Measurements from ENCODE around the gene ZNF268. TPM values are rescaled to one million over a fixed set of nuclear protein-coding genes. Genes with fewer than 3 reads are reported as not detected.

ZNF268 gene
- total RNA-seq, 1 experiment from 2014 or later: 23.4 TPM

- no TSS peak for BruUV-seq (replicated peaks)
- CTCF ChIA-PET: interaction anchor here (0.6 kb wide), 1 partner anchor 493 kb away, joined by 4 read pairs; no protein-coding TSS in a partner anchor
- Mint-ChIP-seq H3K9me3 (ENCODE audit: unreplicated experiment) (peaks cover 41% of the 10 kb centered on the region), H3K4me1 (ENCODE audit: insufficient read depth, unreplicated experiment) (no peaks in the 10 kb centered on the region), H3K27me3 (ENCODE audit: insufficient read depth, unreplicated experiment) (no peaks in the 10 kb centered on the region), H3K36me3 (ENCODE audit: insufficient read depth, unreplicated experiment) (peaks cover 12% of the 10 kb centered on the region), H3K27ac (ENCODE audit: low read depth, unreplicated experiment) (no peak overlapping the region), H3K4me3 (ENCODE audit: unreplicated experiment) (no peak overlapping the region)
- TF ChIP-seq CTCF (IDR thresholded peaks at IDR 0.05; ENCODE audit: unreplicated experiment): no peak
- POLR2A ChIA-PET: interaction anchor here (0.6 kb wide), 1 partner anchor 8 kb away, joined by 3 read pairs; no protein-coding TSS in a partner anchor
- intact Hi-C loops (cut with micrococcal nuclease): no loop called here
- no peak for DNase-seq (ENCODE audit: unreplicated experiment)
Observed at GRCh38 chr12:133225527-133225926, 44.2 kb downstream of the ZNF268 start.

- no peak for DNase-seq (ENCODE audit: unreplicated experiment)
- H3K4me3 Mint-ChIP-seq (ENCODE audit: unreplicated experiment): no peak overlapping the region
- no peak overlapping the region for H3K27ac Mint-ChIP-seq (ENCODE audit: low read depth, unreplicated experiment)
- no TSS peak for BruUV-seq (replicated peaks)
- TF ChIP-seq CTCF (IDR thresholded peaks at IDR 0.05; ENCODE audit: unreplicated experiment): no peak
- H3K9me3 Mint-ChIP-seq (ENCODE audit: unreplicated experiment): peaks cover 43% of the 10 kb centered on the region
- intact Hi-C loops (cut with micrococcal nuclease): no loop called here
- H3K36me3 Mint-ChIP-seq (ENCODE audit: insufficient read depth, unreplicated experiment): peaks cover 12% of the 10 kb centered on the region
- no peaks in the 10 kb centered on the region for H3K27me3 Mint-ChIP-seq (ENCODE audit: insufficient read depth, unreplicated experiment)
- ChIA-PET POLR2A (no interaction called here), CTCF (no interaction called here)
- H3K4me1 Mint-ChIP-seq (ENCODE audit: insufficient read depth, unreplicated experiment): no peaks in the 10 kb centered on the region
Observed at GRCh38 chr12:133226690-133227089, 45.4 kb downstream of the ZNF268 start.

GRCh38 chr12:133227281-133227852, 46.1 kb downstream of the ZNF268 start:
- intact Hi-C loops (cut with micrococcal nuclease): no loop called here
- peaks cover 37% of the 10 kb centered on the region for H3K9me3 Mint-ChIP-seq (ENCODE audit: unreplicated experiment)

GRCh38 chr12:133231001-133231400, 49.7 kb downstream of the ZNF268 start:
- intact Hi-C loops (cut with micrococcal nuclease): no loop called here
- Mint-ChIP-seq H3K36me3 (ENCODE audit: insufficient read depth, unreplicated experiment) (peaks cover 12% of the 10 kb centered on the region), H3K27me3 (ENCODE audit: insufficient read depth, unreplicated experiment) (no peaks in the 10 kb centered on the region), H3K27ac (ENCODE audit: low read depth, unreplicated experiment) (no peak overlapping the region), H3K4me3 (ENCODE audit: unreplicated experiment) (no peak overlapping the region), H3K9me3 (ENCODE audit: unreplicated experiment) (peaks cover 38% of the 10 kb centered on the region), H3K4me1 (ENCODE audit: insufficient read depth, unreplicated experiment) (no peaks in the 10 kb centered on the region)
- POLR2A ChIA-PET: no interaction called here
- CTCF ChIA-PET: no interaction called here
- no peak for TF ChIP-seq CTCF (IDR thresholded peaks at IDR 0.05; ENCODE audit: unreplicated experiment)
- no TSS peak for BruUV-seq (replicated peaks)
- no peak for DNase-seq (ENCODE audit: unreplicated experiment)

More at GRCh38 chr12:133227281-133227852, 46.1 kb downstream of the ZNF268 start:
- DNase-seq (ENCODE audit: unreplicated experiment): no peak
- BruUV-seq (replicated peaks): no TSS peak
- no peak overlapping the region for H3K27ac Mint-ChIP-seq (ENCODE audit: low read depth, unreplicated experiment)
- no peaks in the 10 kb centered on the region for H3K27me3 Mint-ChIP-seq (ENCODE audit: insufficient read depth, unreplicated experiment)
- H3K4me1 Mint-ChIP-seq (ENCODE audit: insufficient read depth, unreplicated experiment): no peaks in the 10 kb centered on the region
- H3K36me3 Mint-ChIP-seq (ENCODE audit: insufficient read depth, unreplicated experiment): peaks cover 12% of the 10 kb centered on the region
- POLR2A ChIA-PET: no interaction called here
- TF ChIP-seq CTCF (IDR thresholded peaks at IDR 0.05; ENCODE audit: unreplicated experiment): no peak
- no peak overlapping the region for H3K4me3 Mint-ChIP-seq (ENCODE audit: unreplicated experiment)
- CTCF ChIA-PET: no interaction called here

Measured in MCF 10A (cell line).